Fibroblast of lung (primary cell): ENCODE results near the gene CRTAC1.

Experiments used
- EZH2 ChIP-seq: IDR thresholded peaks from 2 replicates; pipeline ENCODE4 v1.5.1; 2012; ENCODE audit warnings: low read length, control low read depth, mild to moderate bottlenecking; ENCODE audit errors: missing control alignments
- TF ChIP-seq, protein P1 (sequence below), 2 donors: IDR thresholded peaks in 1 of 2; conservative IDR thresholded peaks in 1 of 2; 1 replicate in 1 of 2; 2 replicates in 1 of 2; pipeline ENCODE4 v1.5.1; 2011 to 2012; ENCODE audit warnings: low read length in 2 of 2, control low read depth in 1 of 2, inconsistent platforms in 1 of 2, low read depth in 1 of 2, mild to moderate bottlenecking in 1 of 2

DNA sequence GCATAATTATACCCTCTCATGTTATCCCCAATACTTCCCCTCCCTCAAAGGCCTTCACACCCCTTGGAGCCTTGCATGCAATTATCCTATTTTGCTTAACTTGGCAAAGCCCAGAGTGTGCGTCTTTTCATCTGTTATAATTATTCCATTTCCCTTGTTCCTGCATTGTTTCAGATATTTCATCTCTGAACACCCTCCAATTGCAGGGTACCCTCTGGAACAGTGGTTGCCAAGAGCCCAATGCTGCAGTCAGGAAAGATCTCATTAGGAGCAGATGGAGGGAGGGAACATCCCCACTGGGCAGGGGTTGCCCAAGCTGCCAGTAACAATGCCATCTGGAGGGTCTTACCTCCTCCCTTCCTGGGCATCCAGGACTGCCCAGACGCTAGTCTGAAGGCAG lies 199.2 kb downstream of the CRTAC1 start:
- TF ChIP-seq, protein P1, sequence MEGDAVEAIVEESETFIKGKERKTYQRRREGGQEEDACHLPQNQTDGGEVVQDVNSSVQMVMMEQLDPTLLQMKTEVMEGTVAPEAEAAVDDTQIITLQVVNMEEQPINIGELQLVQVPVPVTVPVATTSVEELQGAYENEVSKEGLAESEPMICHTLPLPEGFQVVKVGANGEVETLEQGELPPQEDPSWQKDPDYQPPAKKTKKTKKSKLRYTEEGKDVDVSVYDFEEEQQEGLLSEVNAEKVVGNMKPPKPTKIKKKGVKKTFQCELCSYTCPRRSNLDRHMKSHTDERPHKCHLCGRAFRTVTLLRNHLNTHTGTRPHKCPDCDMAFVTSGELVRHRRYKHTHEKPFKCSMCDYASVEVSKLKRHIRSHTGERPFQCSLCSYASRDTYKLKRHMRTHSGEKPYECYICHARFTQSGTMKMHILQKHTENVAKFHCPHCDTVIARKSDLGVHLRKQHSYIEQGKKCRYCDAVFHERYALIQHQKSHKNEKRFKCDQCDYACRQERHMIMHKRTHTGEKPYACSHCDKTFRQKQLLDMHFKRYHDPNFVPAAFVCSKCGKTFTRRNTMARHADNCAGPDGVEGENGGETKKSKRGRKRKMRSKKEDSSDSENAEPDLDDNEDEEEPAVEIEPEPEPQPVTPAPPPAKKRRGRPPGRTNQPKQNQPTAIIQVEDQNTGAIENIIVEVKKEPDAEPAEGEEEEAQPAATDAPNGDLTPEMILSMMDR (conservative IDR thresholded peaks at IDR 0.05 in 1 of 2, IDR thresholded peaks at IDR 0.05 in 1 of 2; ENCODE audit: low read depth in 1 of 2, low read length in 2 of 2), result no peak
- TF ChIP-seq EZH2, result no peak
